Mesenchymal stem cell (in vitro differentiated cells and primary cell): Measurements from ENCODE around the gene ADD3.

Experiments
- DNase-seq: peaks from one replicate; pipeline ENCODE4 v3.0.0-alpha.2; 2013
- H2AFZ ChIP-seq: one replicate; pipeline ENCODE4 v1.6.1; 2013; ENCODE audit warnings: low read depth, mild to moderate bottlenecking, control low read depth, inconsistent platforms, low read length, moderate library complexity
- H2AK5ac ChIP-seq: 2 replicates; pipeline ENCODE4 v1.6.1; 2013; ENCODE audit warnings: low read length, moderate library complexity, mild to moderate bottlenecking, inconsistent platforms; ENCODE audit not compliant: severe bottlenecking
- H2BK120ac ChIP-seq: one replicate; pipeline ENCODE4 v1.6.1; 2013; ENCODE audit warnings: low read depth, mild to moderate bottlenecking, inconsistent platforms, low read length, moderate library complexity
- H2BK12ac ChIP-seq, 2 experiments: one replicate each; pipeline ENCODE4 v1.6.1; 2013; ENCODE audit warnings: inconsistent platforms in 2 of 2, low read length in 2 of 2, mild to moderate bottlenecking in 2 of 2, moderate library complexity in 2 of 2, control low read depth in 1 of 2
- H2BK15ac ChIP-seq: one replicate; pipeline ENCODE4 v1.6.1; 2013; ENCODE audit warnings: mild to moderate bottlenecking, low read depth, inconsistent platforms; ENCODE audit not compliant: poor library complexity, severe bottlenecking
- H2BK5ac ChIP-seq: 2 replicates; pipeline ENCODE4 v1.6.1; 2013; ENCODE audit warnings: low read depth, mild to moderate bottlenecking, low read length, control low read depth, inconsistent platforms; ENCODE audit not compliant: poor library complexity, severe bottlenecking
- H3K14ac ChIP-seq, 2 experiments: one replicate each; pipeline ENCODE4 v1.6.1; 2013; ENCODE audit warnings: inconsistent platforms in 2 of 2, low read length in 2 of 2, control low read depth in 1 of 2, mild to moderate bottlenecking in 1 of 2, moderate library complexity in 1 of 2
- H3K18ac ChIP-seq, 2 experiments: one replicate each; pipeline ENCODE4 v1.6.1; 2013; ENCODE audit warnings: inconsistent platforms in 2 of 2, low read length in 2 of 2, control low read depth in 1 of 2, low read depth in 1 of 2, mild to moderate bottlenecking in 1 of 2
- H3K23ac ChIP-seq, 2 experiments: one replicate each; pipeline ENCODE4 v1.6.1; 2013; ENCODE audit warnings: inconsistent platforms in 2 of 2, low read length in 2 of 2, mild to moderate bottlenecking in 2 of 2, moderate library complexity in 2 of 2, control low read depth in 1 of 2
- H3K27ac ChIP-seq: 2 replicates; pipeline ENCODE4 v1.5.1; 2013; ENCODE audit warnings: mild to moderate bottlenecking, moderate library complexity, low read length, control low read depth, inconsistent platforms; ENCODE audit not compliant: poor library complexity, severe bottlenecking
- H3K27me3 ChIP-seq, 2 experiments: 2 replicates each; pipeline versions ENCODE4 v1.6.1 to v1.7.0; 2013; ENCODE audit warnings: low read length in 2 of 2, mild to moderate bottlenecking in 2 of 2, moderate library complexity in 2 of 2, control low read depth in 1 of 2, inconsistent platforms in 1 of 2; ENCODE audit not compliant: control insufficient read depth in 1 of 2, insufficient read depth in 1 of 2
- H3K36me3 ChIP-seq, 2 experiments: 2 replicates each; pipeline versions ENCODE4 v1.6.1 to v1.7.0; 2013; ENCODE audit warnings: low read length in 2 of 2, control low read depth in 1 of 2, inconsistent platforms in 1 of 2, low read depth in 1 of 2, mild to moderate bottlenecking in 1 of 2; ENCODE audit not compliant: insufficient read depth in 2 of 2, control insufficient read depth in 1 of 2
- H3K4ac ChIP-seq, 2 experiments: one replicate each; pipeline ENCODE4 v1.6.1; 2013; ENCODE audit warnings: inconsistent platforms in 2 of 2, low read length in 2 of 2, mild to moderate bottlenecking in 2 of 2, moderate library complexity in 2 of 2, control low read depth in 1 of 2, low read depth in 1 of 2
- H3K4me1 ChIP-seq: 2 replicates; pipeline ENCODE4 v1.6.1; 2013; ENCODE audit warnings: low read depth, low read length, control low read depth; ENCODE audit not compliant: control insufficient read depth, insufficient read depth
- H3K4me2 ChIP-seq: 2 replicates; pipeline ENCODE4 v1.6.1; 2013; ENCODE audit warnings: low read length, mild to moderate bottlenecking, inconsistent platforms; ENCODE audit not compliant: poor library complexity, severe bottlenecking
- H3K4me3 ChIP-seq, 2 experiments: 2 replicates each; pipeline versions ENCODE4 v1.5.1 to v1.7.0; 2013; ENCODE audit warnings: low read length in 2 of 2, mild to moderate bottlenecking in 2 of 2, control low read depth in 1 of 2, low read depth in 1 of 2; ENCODE audit not compliant: insufficient read depth in 1 of 2
- H3K79me1 ChIP-seq: replicated peaks from 2 replicates; pipeline ENCODE4 v1.6.1; 2013; ENCODE audit warnings: mild to moderate bottlenecking, control low read depth, low read length, inconsistent platforms; ENCODE audit not compliant: poor library complexity, severe bottlenecking
- H3K9ac ChIP-seq: 2 replicates; pipeline ENCODE4 v1.7.0; 2013; ENCODE audit warnings: mild to moderate bottlenecking, low read length, moderate library complexity
- H3K9me3 ChIP-seq: 2 replicates; pipeline ENCODE4 v1.7.0; 2013; ENCODE audit warnings: mild to moderate bottlenecking, low read length; ENCODE audit not compliant: control insufficient read depth
- H4K8ac ChIP-seq: one replicate; pipeline ENCODE4 v1.6.1; 2013; ENCODE audit warnings: inconsistent platforms, mild to moderate bottlenecking, low read length, moderate library complexity
- H4K91ac ChIP-seq: one replicate; pipeline ENCODE4 v1.6.1; 2013; ENCODE audit warnings: mild to moderate bottlenecking, low read length, inconsistent platforms
- WGBS: methylation state at CpG from one replicate; pipeline ENCODE4 v1.1.7; 2013; ENCODE audit warnings: mixed read lengths; 5-methylcytosine and 5-hydroxymethylcytosine counted together

Gene ADD3

DNA sequence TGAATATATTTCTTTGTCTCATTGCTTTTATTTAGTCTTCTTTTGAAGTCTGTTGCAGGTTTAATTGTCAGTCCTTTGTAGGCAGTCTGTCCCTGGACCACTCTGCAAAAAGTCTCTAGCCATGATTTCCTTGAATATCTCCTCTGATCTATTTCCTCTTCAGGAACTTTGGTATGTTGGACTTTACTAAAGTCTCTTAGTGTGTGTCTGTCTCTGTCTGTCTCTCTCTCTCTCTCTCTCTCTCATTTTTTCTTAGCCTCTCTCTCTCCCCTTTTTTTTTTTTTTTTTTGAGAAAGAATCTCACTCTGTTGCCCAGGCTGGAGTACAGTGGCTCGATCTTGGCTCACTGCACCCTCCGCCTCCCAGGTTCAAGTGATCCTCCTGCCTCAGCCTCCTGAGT lies 57.5 kb downstream of the ADD3 start:
- no peak overlapping the region for H2BK120ac ChIP-seq

GRCh38 chr10:110067960-110068770 lies 60.4 kb downstream of the ADD3 start:
- Histone ChIP-seq H3K4me2 (no peak overlapping the region), H3K18ac (peak overlapping the region in 1 of 2 experiments; percentile 43), H2BK12ac (peak overlapping the region; percentile 54 to 78), H2AFZ (no peak overlapping the region), H2BK15ac (no peak overlapping the region), H3K4ac (no peak overlapping the region), H3K14ac (no peak overlapping the region), H4K8ac (peak overlapping the region; percentile 49), H3K4me1 (peaks cover 1% of the 10 kb centered on the region), H2BK5ac (no peak overlapping the region), H3K36me3 (no peaks in the 10 kb centered on the region), H3K27ac (no peak overlapping the region), H3K4me3 (no peak overlapping the region), H4K91ac (peak overlapping the region; percentile 39), H3K9me3 (no peaks in the 10 kb centered on the region), H2AK5ac (no peak overlapping the region), H3K27me3 (no peaks in the 10 kb centered on the region), H2BK120ac (no peak overlapping the region), H3K79me1 (peaks cover 15% of the 10 kb centered on the region), H3K23ac (no peak overlapping the region), H3K9ac (peak overlapping the region; percentile 30)
- no peak for DNase-seq
- 51% methylated on average over 2 of the region's 5 CpGs for whole genome bisulfite sequencing

More for the DNA sequence above, 57.5 kb downstream of the ADD3 start:
- Histone ChIP-seq H4K91ac (no peak overlapping the region), H3K9ac (no peak overlapping the region), H3K4me3 (no peak overlapping the region), H2AFZ (no peak overlapping the region), H3K9me3 (no peaks in the 10 kb centered on the region), H3K79me1 (peaks cover 19% of the 10 kb centered on the region), H3K4ac (no peak overlapping the region), H3K27ac (no peak overlapping the region), H3K4me1 (peaks cover 1% of the 10 kb centered on the region), H2BK12ac (no peak overlapping the region), H3K4me2 (no peak overlapping the region), H3K14ac (no peak overlapping the region), H3K27me3 (no peaks in the 10 kb centered on the region), H3K23ac (no peak overlapping the region), H2AK5ac (no peak overlapping the region), H4K8ac (no peak overlapping the region), H3K36me3 (no peaks in the 10 kb centered on the region), H2BK15ac (no peak overlapping the region), H3K18ac (no peak overlapping the region), H2BK5ac (no peak overlapping the region)
- DNase-seq: no peak
- WGBS: 100% methylated on average over 2 of the region's 2 CpGs

GRCh38 chr10:110068780-110069179 lies 61.0 kb downstream of the ADD3 start:
- no peak overlapping the region for H4K91ac ChIP-seq
- H3K18ac ChIP-seq: no peak overlapping the region
- H3K4me2 ChIP-seq: no peak overlapping the region
- WGBS: 79% methylated on average over 6 of the region's 7 CpGs
- no peak overlapping the region for H2BK5ac ChIP-seq
- H3K9ac ChIP-seq: no peak overlapping the region
- H3K4me3 ChIP-seq: no peak overlapping the region
- peak overlapping the region in 1 of 2 experiments; percentile 37 for H3K4ac ChIP-seq
- H3K14ac ChIP-seq: no peak overlapping the region
- no peak overlapping the region for H3K27ac ChIP-seq
- no peak for DNase-seq
- no peaks in the 10 kb centered on the region for H3K36me3 ChIP-seq
- no peak overlapping the region for H4K8ac ChIP-seq
- H3K79me1 ChIP-seq: peaks cover 16% of the 10 kb centered on the region
- H2BK12ac ChIP-seq: no peak overlapping the region
- H2AK5ac ChIP-seq: no peak overlapping the region
- H2BK15ac ChIP-seq: no peak overlapping the region
- no peaks in the 10 kb centered on the region for H3K9me3 ChIP-seq
- no peak overlapping the region for H2BK120ac ChIP-seq
- H3K23ac ChIP-seq: no peak overlapping the region
- no peak overlapping the region for H2AFZ ChIP-seq
- peaks cover 1% of the 10 kb centered on the region for H3K4me1 ChIP-seq
- H3K27me3 ChIP-seq: no peaks in the 10 kb centered on the region

DNA sequence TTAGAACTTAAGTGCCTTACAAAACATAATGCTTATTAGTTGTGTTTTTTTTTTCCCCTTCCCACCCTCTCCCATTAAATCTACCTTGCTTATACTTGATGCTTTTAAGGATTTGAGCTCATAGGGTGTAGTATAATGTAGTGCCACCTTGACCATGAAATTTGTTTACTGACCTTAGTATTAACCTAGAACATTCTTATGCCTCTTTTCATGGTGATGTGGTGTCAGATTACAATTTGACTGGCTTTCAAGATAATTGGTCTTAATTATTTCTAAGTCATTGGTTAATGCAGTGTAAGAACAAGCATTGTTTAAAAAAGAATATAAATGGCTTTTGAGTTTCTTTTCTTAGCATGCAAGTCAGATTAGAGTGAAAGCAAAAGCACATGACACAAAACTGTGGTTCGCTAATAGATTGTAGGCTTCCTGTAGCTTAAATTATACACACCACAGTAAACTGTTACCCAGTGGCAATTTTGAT lies 61.8 kb downstream of the ADD3 start:
- Histone ChIP-seq H2BK15ac (no peak overlapping the region), H3K4me2 (no peak overlapping the region), H4K91ac (no peak overlapping the region), H3K79me1 (peaks cover 16% of the 10 kb centered on the region), H3K14ac (no peak overlapping the region), H2BK5ac (no peak overlapping the region), H2AFZ (no peak overlapping the region), H3K27ac (no peak overlapping the region), H3K9me3 (no peaks in the 10 kb centered on the region), H3K23ac (no peak overlapping the region), H2BK120ac (no peak overlapping the region), H2BK12ac (no peak overlapping the region), H3K4me3 (no peak overlapping the region), H3K36me3 (no peaks in the 10 kb centered on the region), H4K8ac (no peak overlapping the region), H3K18ac (no peak overlapping the region), H3K9ac (peak overlapping the region; percentile 53), H3K4ac (no peak overlapping the region), H3K4me1 (peaks cover 3% of the 10 kb centered on the region), H2AK5ac (no peak overlapping the region), H3K27me3 (no peaks in the 10 kb centered on the region)
- WGBS: no CpG with 5 or more reads among the region's 1 CpG
- DNase-seq: peak; percentile 52
